ENCODE measurements around the gene EIF6.

GRCh38 chr20:35277531-35278395, 6.8 kb downstream of the EIF6 start, which contains the start of gene MMP24OS:
- TF ChIP-seq EZH2 (IDR thresholded peaks at IDR 0.05; ENCODE audit: low read depth): no peak
- TF ChIP-seq, protein P1, sequence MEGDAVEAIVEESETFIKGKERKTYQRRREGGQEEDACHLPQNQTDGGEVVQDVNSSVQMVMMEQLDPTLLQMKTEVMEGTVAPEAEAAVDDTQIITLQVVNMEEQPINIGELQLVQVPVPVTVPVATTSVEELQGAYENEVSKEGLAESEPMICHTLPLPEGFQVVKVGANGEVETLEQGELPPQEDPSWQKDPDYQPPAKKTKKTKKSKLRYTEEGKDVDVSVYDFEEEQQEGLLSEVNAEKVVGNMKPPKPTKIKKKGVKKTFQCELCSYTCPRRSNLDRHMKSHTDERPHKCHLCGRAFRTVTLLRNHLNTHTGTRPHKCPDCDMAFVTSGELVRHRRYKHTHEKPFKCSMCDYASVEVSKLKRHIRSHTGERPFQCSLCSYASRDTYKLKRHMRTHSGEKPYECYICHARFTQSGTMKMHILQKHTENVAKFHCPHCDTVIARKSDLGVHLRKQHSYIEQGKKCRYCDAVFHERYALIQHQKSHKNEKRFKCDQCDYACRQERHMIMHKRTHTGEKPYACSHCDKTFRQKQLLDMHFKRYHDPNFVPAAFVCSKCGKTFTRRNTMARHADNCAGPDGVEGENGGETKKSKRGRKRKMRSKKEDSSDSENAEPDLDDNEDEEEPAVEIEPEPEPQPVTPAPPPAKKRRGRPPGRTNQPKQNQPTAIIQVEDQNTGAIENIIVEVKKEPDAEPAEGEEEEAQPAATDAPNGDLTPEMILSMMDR (conservative IDR thresholded peaks at IDR 0.05): no peak

Data from PC-9 (cell line).